ENCODE results near the gene ZNF462. TPM values are rescaled to one million over a fixed set of nuclear protein-coding genes. Genes with fewer than 3 reads are reported as not detected.

ZNF462 gene
- total RNA-seq, 4 donors from 2014 or later = 24.5 to 38.6 (median 34.6) TPM

GRCh38 chr9:106976772-106977171 lies 113.8 kb downstream of the ZNF462 start:
- H3K27me3 ChIP-seq = no peaks in the 10 kb centered on the region
- intact Hi-C loops (cut with DNase I) = no loop called here
- 99% methylated on average over 5 of the region's 5 CpGs for WGBS
- no peaks in the 10 kb centered on the region for H3K9me3 ChIP-seq
- no peak overlapping the region for H3K27ac ChIP-seq (replicated peaks in 1 of 4)
- H3K36me3 ChIP-seq = peaks cover 41 to 86% (median 66%) of the 10 kb centered on the region in 4 donors
- peaks cover 0 to 7% (median 2%) of the 10 kb centered on the region in 4 donors for H3K4me1 ChIP-seq
- DNase-seq (ENCODE audit: extremely low spot score) = no peak
- H3K4me3 ChIP-seq = no peak overlapping the region
- TF ChIP-seq POLR2A (IDR thresholded peaks at IDR 0.05; ENCODE audit: low read depth) = no peak
- TF ChIP-seq EP300 (IDR thresholded peaks at IDR 0.05) = no peak
- TF ChIP-seq POLR2AphosphoS5 (IDR thresholded peaks at IDR 0.05) = no peak
- TF ChIP-seq CTCF (IDR thresholded peaks at IDR 0.05) = no peak

GRCh38 chr9:106980551-106981101 lies 117.7 kb downstream of the ZNF462 start:
- no peaks in the 10 kb centered on the region for H3K27me3 ChIP-seq
- no peaks in the 10 kb centered on the region for H3K9me3 ChIP-seq
- no peak overlapping the region for H3K27ac ChIP-seq (replicated peaks in 1 of 4)
- H3K4me1 ChIP-seq = peaks cover 0 to 7% (median 2%) of the 10 kb centered on the region in 4 donors
- TF ChIP-seq CTCF (IDR thresholded peaks at IDR 0.05) (no peak), POLR2AphosphoS5 (IDR thresholded peaks at IDR 0.05) (no peak), POLR2A (IDR thresholded peaks at IDR 0.05; ENCODE audit: low read depth) (no peak), EP300 (IDR thresholded peaks at IDR 0.05) (no peak)
- intact Hi-C loops (cut with DNase I) = no loop called here
- H3K4me3 ChIP-seq = no peak overlapping the region
- 8% methylated on average over 2 of the region's 2 CpGs for WGBS
- no peak for DNase-seq (ENCODE audit: extremely low spot score)
- peaks cover 11 to 69% (median 51%) of the 10 kb centered on the region in 4 donors for H3K36me3 ChIP-seq

- intact Hi-C loops (cut with DNase I) = no loop called here
- Histone ChIP-seq H3K4me3 (no peak overlapping the region), H3K27me3 (no peaks in the 10 kb centered on the region), H3K27ac (replicated peaks in 1 of 4) (no peak overlapping the region), H3K36me3 (peaks cover 5 to 69% (median 43%) of the 10 kb centered on the region in 4 donors), H3K4me1 (peaks cover 0 to 7% (median 2%) of the 10 kb centered on the region in 4 donors), H3K9me3 (no peaks in the 10 kb centered on the region)
- TF ChIP-seq EP300 (IDR thresholded peaks at IDR 0.05) (no peak), POLR2A (IDR thresholded peaks at IDR 0.05; ENCODE audit: low read depth) (no peak), CTCF (IDR thresholded peaks at IDR 0.05) (no peak), POLR2AphosphoS5 (IDR thresholded peaks at IDR 0.05) (no peak)
- no peak for DNase-seq (ENCODE audit: extremely low spot score)
- 93% methylated on average over 10 of the region's 10 CpGs for WGBS
Measured at GRCh38 chr9:106981396-106982287, 118.7 kb downstream of the ZNF462 start.

- TF ChIP-seq POLR2A (IDR thresholded peaks at IDR 0.05; ENCODE audit: low read depth) = no peak
- TF ChIP-seq POLR2AphosphoS5 (IDR thresholded peaks at IDR 0.05) = no peak
- TF ChIP-seq EP300 (IDR thresholded peaks at IDR 0.05) = no peak
- no peak for TF ChIP-seq CTCF (IDR thresholded peaks at IDR 0.05)
- H3K4me3 ChIP-seq = no peak overlapping the region
- no peak for DNase-seq (ENCODE audit: extremely low spot score)
- H3K4me1 ChIP-seq = peaks cover 0 to 7% (median 2%) of the 10 kb centered on the region in 4 donors
- no peak overlapping the region for H3K27ac ChIP-seq (replicated peaks in 1 of 4)
- H3K36me3 ChIP-seq = peaks cover 0 to 67% (median 34%) of the 10 kb centered on the region in 4 donors
- H3K27me3 ChIP-seq = no peaks in the 10 kb centered on the region
- intact Hi-C loops (cut with DNase I) = no loop called here
- WGBS = 96% methylated on average over 9 of the region's 9 CpGs
- no peaks in the 10 kb centered on the region for H3K9me3 ChIP-seq
Measured at GRCh38 chr9:106982636-106983035, 119.7 kb downstream of the ZNF462 start.

Measured in esophagus muscularis mucosa (tissue), 4 donors.